HL-60 (cell line): ENCODE data around the gene ECHDC3.

ENCODE experiments used
- DNase-seq, 2 experiments: peaks; one replicate each; pipeline ENCODE4 v3.0.0-alpha.2; 2010 to 2020; ENCODE audit warnings: low read depth in 1 of 2, low spot score in 1 of 2
- H3K27ac ChIP-seq: fragments of 250-450 bp; sonication (Bioruptor Pico); replicated peaks from 2 replicates; pipeline ENCODE4 v1.5.1; 2020; ENCODE audit warnings: mild to moderate bottlenecking, moderate library complexity
- H3K27me3 ChIP-seq: fragments of 250-450 bp; sonication (Bioruptor Pico); 2 replicates; pipeline ENCODE4 v1.5.1; 2021; ENCODE audit warnings: mild to moderate bottlenecking, moderate library complexity; ENCODE audit not compliant: insufficient read depth, poor library complexity, severe bottlenecking
- H3K4me3 ChIP-seq: replicated peaks from 2 replicates; pipeline ENCODE4 v1.5.1; 2011; ENCODE audit warnings: mild to moderate bottlenecking, control low read depth, low read length; ENCODE audit not compliant: insufficient read depth
- CTCF ChIP-seq: IDR thresholded peaks from one replicate; pipeline ENCODE4 v1.5.1; 2011; ENCODE audit warnings: low read length, control low read depth, inconsistent platforms; ENCODE audit not compliant: insufficient read depth
- GABPA ChIP-seq: IDR thresholded peaks from 2 replicates; pipeline ENCODE4 v1.6.1; 2012; ENCODE audit warnings: low read depth
- POLR2AphosphoS5 ChIP-seq: IDR thresholded peaks from 2 replicates; pipeline ENCODE4 v1.6.1; 2012; ENCODE audit warnings: low read depth
- REST ChIP-seq: IDR thresholded peaks from 2 replicates; pipeline ENCODE4 v1.6.1; 2012; ENCODE audit warnings: low read depth; ENCODE audit not compliant: insufficient replicate concordance
- SPI1 ChIP-seq: IDR thresholded peaks from 2 replicates; pipeline ENCODE4 v1.6.1; 2012; ENCODE audit warnings: low read depth, mild to moderate bottlenecking, borderline replicate concordance

The ECHDC3 gene

GRCh38 chr10:11772575-11773288 lies 30.6 kb downstream of the ECHDC3 start:
- DNase-seq, result no peak
- Histone ChIP-seq H3K27me3 (no peaks in the 10 kb centered on the region), H3K4me3 (no peak overlapping the region), H3K27ac (no peak overlapping the region)
- TF ChIP-seq REST, result no peak
- TF ChIP-seq SPI1, result no peak
- TF ChIP-seq GABPA, result no peak
- no peak for TF ChIP-seq CTCF
- TF ChIP-seq POLR2AphosphoS5, result no peak

GRCh38 chr10:11773761-11774441 lies 31.7 kb downstream of the ECHDC3 start:
- DNase-seq, result no peak
- Histone ChIP-seq H3K4me3 (no peak overlapping the region), H3K27me3 (no peaks in the 10 kb centered on the region), H3K27ac (no peak overlapping the region)
- TF ChIP-seq SPI1 (no peak), REST (no peak), CTCF (no peak), GABPA (no peak), POLR2AphosphoS5 (no peak)

GRCh38 chr10:11775412-11775811 lies 33.2 kb downstream of the ECHDC3 start:
- no peak overlapping the region for H3K27ac ChIP-seq
- DNase-seq, result no peak
- no peak overlapping the region for H3K4me3 ChIP-seq
- H3K27me3 ChIP-seq, result no peaks in the 10 kb centered on the region
- TF ChIP-seq CTCF (no peak), REST (no peak), SPI1 (no peak), POLR2AphosphoS5 (no peak), GABPA (no peak)
